ENCODE data around the gene GOLGA3. TPM values are rescaled to one million over a fixed set of nuclear protein-coding genes. Genes with fewer than 3 reads are reported as not detected.

GOLGA3 gene
- total and polyA plus RNA-seq, 2 donors (not counting 1 experiment from before 2014, with no cell fraction given) = 32.7 to 66.0 TPM

GRCh38 chr12:132736378-132736777, 92.3 kb downstream of the GOLGA3 start:
- Mint-ChIP-seq H3K27ac (no peak overlapping the region), H3K9me3 (ENCODE audit: insufficient read depth) (no peaks in the 10 kb centered on the region), H3K4me1 (no peaks in the 10 kb centered on the region), H3K27me3 (no peaks in the 10 kb centered on the region), H3K4me3 (no peak overlapping the region)
- CTCF ChIA-PET = no interaction called here
- Histone ChIP-seq H3K27ac (ENCODE audit: low read length in 2 of 2) (no peak overlapping the region), H3K4me1 (ENCODE audit: control insufficient read depth in 2 of 2, insufficient read depth in 2 of 2, low read length in 2 of 2) (no peaks in the 10 kb centered on the region), H2AFZ (ENCODE audit: insufficient read depth, low read depth, low read length, poor library complexity, severe bottlenecking) (no peak overlapping the region), H3K4me3 (ENCODE audit: control extremely low read depth in 1 of 5, extremely low read depth in 1 of 5, insufficient read depth in 1 of 5, low read depth in 2 of 5, low read length in 4 of 5) (no peak overlapping the region), H3K79me2 (ENCODE audit: control insufficient read depth, insufficient read depth, low read length) (peaks cover 10% of the 10 kb centered on the region), H3K9me3 (ENCODE audit: control extremely low read depth in 1 of 3, control insufficient read depth in 2 of 3, insufficient read depth in 1 of 3, low read length in 2 of 3) (no peaks in the 10 kb centered on the region), H3K36me3 (replicated peaks in 1 of 2; ENCODE audit: control extremely low read depth in 1 of 2, control insufficient read depth in 1 of 2, extremely low read depth in 1 of 2, insufficient read depth in 2 of 2, low read length in 1 of 2) (peaks cover 0 to 82% of the 10 kb centered on the region in 2 experiments), H3K9ac (ENCODE audit: low read length) (no peak overlapping the region), H3K27me3 (replicated peaks in 1 of 4; ENCODE audit: control extremely low read depth in 1 of 4, control insufficient read depth in 3 of 4, insufficient read depth in 4 of 4, low read length in 3 of 4) (no peaks in the 10 kb centered on the region), H4K20me1 (ENCODE audit: control insufficient read depth, insufficient read depth, low read length, poor library complexity, severe bottlenecking) (peaks cover 6% of the 10 kb centered on the region), H3K4me2 (replicated peaks; ENCODE audit: low read depth, low read length, poor library complexity, severe bottlenecking) (no peak overlapping the region)
- DNase-seq (no peak), ATAC-seq (ENCODE audit: low read depth) (no peak)
- intact Hi-C loops (cut with micrococcal nuclease) = no loop called here
- over 99% methylated on average over 12 of the region's 12 CpGs for WGBS (ENCODE audit: insufficient coverage)
- POLR2A ChIA-PET = no interaction called here
- no peak for TF ChIP-seq CTCF (IDR thresholded peaks at IDR 0.05)

GRCh38 chr12:132735496-132735895, 93.2 kb downstream of the GOLGA3 start:
- peaks cover 0 to 81% of the 10 kb centered on the region in 2 experiments for H3K36me3 ChIP-seq (replicated peaks in 1 of 2; ENCODE audit: control extremely low read depth in 1 of 2, control insufficient read depth in 1 of 2, extremely low read depth in 1 of 2, insufficient read depth in 2 of 2, low read length in 1 of 2)
- Mint-ChIP-seq H3K4me3 (no peak overlapping the region), H3K27me3 (no peaks in the 10 kb centered on the region), H3K27ac (peak overlapping the region; percentile 50), H3K9me3 (ENCODE audit: insufficient read depth) (no peaks in the 10 kb centered on the region), H3K4me1 (no peaks in the 10 kb centered on the region)
- DNase-seq (no peak), ATAC-seq (ENCODE audit: low read depth) (no peak)
- H3K4me2 ChIP-seq (replicated peaks; ENCODE audit: low read depth, low read length, poor library complexity, severe bottlenecking) = no peak overlapping the region
- no peak overlapping the region for H3K9ac ChIP-seq (ENCODE audit: low read length)
- peaks cover 4% of the 10 kb centered on the region for H3K79me2 ChIP-seq (ENCODE audit: control insufficient read depth, insufficient read depth, low read length)
- H3K27me3 ChIP-seq (replicated peaks in 1 of 4; ENCODE audit: control extremely low read depth in 1 of 4, control insufficient read depth in 3 of 4, insufficient read depth in 4 of 4, low read length in 3 of 4) = no peaks in the 10 kb centered on the region
- H3K4me1 ChIP-seq (ENCODE audit: control insufficient read depth in 2 of 2, insufficient read depth in 2 of 2, low read length in 2 of 2) = no peaks in the 10 kb centered on the region
- H3K27ac ChIP-seq (ENCODE audit: low read length in 2 of 2) = no peak overlapping the region
- TF ChIP-seq CTCF (IDR thresholded peaks at IDR 0.05) (no peak), EZH2 (IDR thresholded peaks at IDR 0.05; ENCODE audit: borderline replicate concordance, insufficient read depth, low read depth, low read length, poor library complexity, severe bottlenecking) (no peak)
- WGBS (ENCODE audit: insufficient coverage) = 91% methylated on average over 12 of the region's 20 CpGs
- H3K4me3 ChIP-seq (ENCODE audit: control extremely low read depth in 1 of 5, extremely low read depth in 1 of 5, insufficient read depth in 1 of 5, low read depth in 2 of 5, low read length in 4 of 5) = no peak overlapping the region
- POLR2A ChIA-PET = interaction anchor here (0.6 kb wide), 1 partner anchor 473 kb away, joined by 3 read pairs; no protein-coding TSS in a partner anchor
- CTCF ChIA-PET = no interaction called here
- intact Hi-C loops (cut with micrococcal nuclease) = no loop called here
- no peak overlapping the region for H2AFZ ChIP-seq (ENCODE audit: insufficient read depth, low read depth, low read length, poor library complexity, severe bottlenecking)
- H3K9me3 ChIP-seq (ENCODE audit: control extremely low read depth in 1 of 3, control insufficient read depth in 2 of 3, insufficient read depth in 1 of 3, low read length in 2 of 3) = no peaks in the 10 kb centered on the region
- no peaks in the 10 kb centered on the region for H4K20me1 ChIP-seq (ENCODE audit: control insufficient read depth, insufficient read depth, low read length, poor library complexity, severe bottlenecking)

Data from B cell (primary cell).